C4-2B (cell line): ENCODE measurements around the gene WDR93.

Source experiments
- ZFX ChIP-seq: fragments of 450-650 bp; IDR thresholded peaks from 2 replicates; pipeline ENCODE4 v1.6.1; 2017
- TF ChIP-seq, protein P1 (sequence below): fragments of 450-650 bp; conservative IDR thresholded peaks from 2 replicates; pipeline ENCODE4 v1.5.1; 2017; ENCODE audit warnings: mild to moderate bottlenecking

GRCh38 chr15:89649716-89650115 is 40.9 kb upstream of the WDR93 start:
- TF ChIP-seq, protein P1, sequence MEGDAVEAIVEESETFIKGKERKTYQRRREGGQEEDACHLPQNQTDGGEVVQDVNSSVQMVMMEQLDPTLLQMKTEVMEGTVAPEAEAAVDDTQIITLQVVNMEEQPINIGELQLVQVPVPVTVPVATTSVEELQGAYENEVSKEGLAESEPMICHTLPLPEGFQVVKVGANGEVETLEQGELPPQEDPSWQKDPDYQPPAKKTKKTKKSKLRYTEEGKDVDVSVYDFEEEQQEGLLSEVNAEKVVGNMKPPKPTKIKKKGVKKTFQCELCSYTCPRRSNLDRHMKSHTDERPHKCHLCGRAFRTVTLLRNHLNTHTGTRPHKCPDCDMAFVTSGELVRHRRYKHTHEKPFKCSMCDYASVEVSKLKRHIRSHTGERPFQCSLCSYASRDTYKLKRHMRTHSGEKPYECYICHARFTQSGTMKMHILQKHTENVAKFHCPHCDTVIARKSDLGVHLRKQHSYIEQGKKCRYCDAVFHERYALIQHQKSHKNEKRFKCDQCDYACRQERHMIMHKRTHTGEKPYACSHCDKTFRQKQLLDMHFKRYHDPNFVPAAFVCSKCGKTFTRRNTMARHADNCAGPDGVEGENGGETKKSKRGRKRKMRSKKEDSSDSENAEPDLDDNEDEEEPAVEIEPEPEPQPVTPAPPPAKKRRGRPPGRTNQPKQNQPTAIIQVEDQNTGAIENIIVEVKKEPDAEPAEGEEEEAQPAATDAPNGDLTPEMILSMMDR, result no peak
- no peak for TF ChIP-seq ZFX
